ENCODE data around the gene PLXDC1. TPM values are rescaled to one million over a fixed set of nuclear protein-coding genes. Genes with fewer than 3 reads are reported as not detected.

PLXDC1 gene
- total RNA-seq: 10 to 100 TPM in 1 of 2 donors, 1 to 10 TPM in 1; 7.2 to 39.1 TPM
- polyA plus RNA-seq: 1 to 10 TPM; 1.7 to 2.5 TPM
- long read RNA-seq, donor 1, full-length matches to known transcripts: 9 of 14 reads
- long read RNA-seq, donor 1, partial matches to known transcripts: 0 of 14 reads
- long read RNA-seq, donor 1, other reads (novel, unspliced or antisense): 5 of 14 reads
- long read RNA-seq, donor 2, full-length matches to known transcripts: 4 of 13 reads
- long read RNA-seq, donor 2, partial matches to known transcripts: 2 of 13 reads
- long read RNA-seq, donor 2, other reads (novel, unspliced or antisense): 7 of 13 reads

GRCh38 chr17:39151150-39151942 lies at the start of gene PLXDC1:
PLXDC1 (minus strand) TSS chr17:39151637; CDS start chr17:39151437, 200 bp downstream.
- no peaks in the 10 kb centered on the region for H3K36me3 ChIP-seq (ENCODE audit: control insufficient read depth in 1 of 2, insufficient read depth in 2 of 2, low read length in 1 of 2)
- H3K4me1 ChIP-seq (ENCODE audit: control insufficient read depth in 1 of 2, insufficient read depth in 2 of 2, low read length in 2 of 2): no peaks in the 10 kb centered on the region
- H3K27ac ChIP-seq (ENCODE audit: low read depth in 1 of 2, low read length in 2 of 2): no peak within 1 kb of the TSS
- intact Hi-C loops (cut with DNase I): loop anchor here (5.0 to 10.0 kb wide), 5 partner anchors 84 to 477 kb away; partner anchors contain the start of genes CISD3 (in 1 of the 2), EPOP (in 1 of the 2) and LASP1 (in 1 of the 2)
- no peak for DNase-seq
- H3K27me3 ChIP-seq (ENCODE audit: control insufficient read depth in 1 of 2, insufficient read depth in 2 of 2, low read length in 1 of 2): no peaks in the 10 kb centered on the region
- no peaks in the 10 kb centered on the region for H3K9me3 ChIP-seq (ENCODE audit: control insufficient read depth, low read length)
- no peak for ATAC-seq (ENCODE audit: low FRiP score)
- WGBS, 2 donors: 2 to 4% methylated on average over 31 to 68 of the region's 68 CpGs
- no peak within 1 kb of the TSS for H3K4me3 ChIP-seq (ENCODE audit: low read length in 2 of 2)

GRCh38 chr17:39200957-39201510 lies 49.6 kb upstream of the PLXDC1 start:
- WGBS, 2 donors: 47 to 50% methylated on average over 11 of the region's 11 CpGs
- Histone ChIP-seq H3K27me3 (ENCODE audit: control insufficient read depth in 1 of 2, insufficient read depth in 2 of 2, low read length in 1 of 2) (no peaks in the 10 kb centered on the region), H3K9me3 (ENCODE audit: control insufficient read depth, low read length) (no peaks in the 10 kb centered on the region), H3K36me3 (ENCODE audit: control insufficient read depth in 1 of 2, insufficient read depth in 2 of 2, low read length in 1 of 2) (peaks cover 0 to 3% of the 10 kb centered on the region in 2 donors), H3K4me3 (ENCODE audit: low read length in 2 of 2) (peak overlapping the region; percentile 70 to 99), H3K4me1 (ENCODE audit: control insufficient read depth in 1 of 2, insufficient read depth in 2 of 2, low read length in 2 of 2) (peaks cover 0 to 2% of the 10 kb centered on the region in 2 donors), H3K27ac (ENCODE audit: low read depth in 1 of 2, low read length in 2 of 2) (no peak overlapping the region)
- no peak for ATAC-seq (ENCODE audit: low FRiP score)
- no peak for DNase-seq
- intact Hi-C loops (cut with DNase I): no loop called here

- peak; percentile 86 for ATAC-seq (ENCODE audit: low FRiP score)
- peaks cover 0 to 3% of the 10 kb centered on the region in 2 donors for H3K4me1 ChIP-seq (ENCODE audit: control insufficient read depth in 1 of 2, insufficient read depth in 2 of 2, low read length in 2 of 2)
- peak within 1 kb of the TSS; percentile 70 to 99 for H3K4me3 ChIP-seq (ENCODE audit: low read length in 2 of 2)
- H3K36me3 ChIP-seq (ENCODE audit: control insufficient read depth in 1 of 2, insufficient read depth in 2 of 2, low read length in 1 of 2): peaks cover 0 to 3% of the 10 kb centered on the region in 2 donors
- intact Hi-C loops (cut with DNase I): no loop called here
- peak; percentile 88 to 92 for DNase-seq
- peak within 1 kb of the TSS; percentile 38 to 97 for H3K27ac ChIP-seq (ENCODE audit: low read depth in 1 of 2, low read length in 2 of 2)
- WGBS, 2 donors: 1% methylated on average over 51 to 52 of the region's 52 CpGs
- H3K27me3 ChIP-seq (ENCODE audit: control insufficient read depth in 1 of 2, insufficient read depth in 2 of 2, low read length in 1 of 2): no peaks in the 10 kb centered on the region
- H3K9me3 ChIP-seq (ENCODE audit: control insufficient read depth, low read length): no peaks in the 10 kb centered on the region
Observed at GRCh38 chr17:39200070-39200879, 48.8 kb upstream of the PLXDC1 start, which contains the start of gene RPL19. RPL19 (plus strand) TSS chr17:39200283; CDS start chr17:39200345, 62 bp downstream.

GRCh38 chr17:39199820-39200069 lies 48.3 kb upstream of the PLXDC1 start:
- 0 to 1% methylated on average over 10 of the region's 10 CpGs for WGBS, 2 donors
- DNase-seq: peak; percentile 93 to 95
- peak overlapping the region; percentile 30 to 58 for H3K27ac ChIP-seq (ENCODE audit: low read depth in 1 of 2, low read length in 2 of 2)

GRCh38 chr17:39198186-39198566 lies 46.7 kb upstream of the PLXDC1 start:
- 66 to 71% methylated on average over 4 of the region's 4 CpGs for WGBS, 2 donors
- Histone ChIP-seq H3K4me1 (ENCODE audit: control insufficient read depth in 1 of 2, insufficient read depth in 2 of 2, low read length in 2 of 2) (peaks cover 0 to 3% of the 10 kb centered on the region in 2 donors), H3K27ac (ENCODE audit: low read depth in 1 of 2, low read length in 2 of 2) (peak overlapping the region in 1 of 2 donors; percentile 66), H3K4me3 (ENCODE audit: low read length in 2 of 2) (no peak overlapping the region), H3K27me3 (ENCODE audit: control insufficient read depth in 1 of 2, insufficient read depth in 2 of 2, low read length in 1 of 2) (no peaks in the 10 kb centered on the region), H3K36me3 (ENCODE audit: control insufficient read depth in 1 of 2, insufficient read depth in 2 of 2, low read length in 1 of 2) (no peaks in the 10 kb centered on the region), H3K9me3 (ENCODE audit: control insufficient read depth, low read length) (no peaks in the 10 kb centered on the region)
- ATAC-seq (ENCODE audit: low FRiP score) (no peak), DNase-seq (no peak)
- intact Hi-C loops (cut with DNase I): loop anchor here in 1 of 2 donors (5.0 kb wide), 1 partner anchor 34 kb away; no protein-coding TSS in a partner anchor

More at GRCh38 chr17:39199820-39200069, 48.3 kb upstream of the PLXDC1 start:
- peak; percentile 89 for ATAC-seq (ENCODE audit: low FRiP score)
- intact Hi-C loops (cut with DNase I): loop anchor here in 1 of 2 donors (5.0 kb wide), 1 partner anchor 33 kb away; no protein-coding TSS in a partner anchor
- H3K4me3 ChIP-seq (ENCODE audit: low read length in 2 of 2): peak overlapping the region in 1 of 2 donors; percentile 39
- H3K9me3 ChIP-seq (ENCODE audit: control insufficient read depth, low read length): no peaks in the 10 kb centered on the region
- H3K4me1 ChIP-seq (ENCODE audit: control insufficient read depth in 1 of 2, insufficient read depth in 2 of 2, low read length in 2 of 2): peaks cover 0 to 3% of the 10 kb centered on the region in 2 donors
- no peaks in the 10 kb centered on the region for H3K27me3 ChIP-seq (ENCODE audit: control insufficient read depth in 1 of 2, insufficient read depth in 2 of 2, low read length in 1 of 2)
- peaks cover 0 to 3% of the 10 kb centered on the region in 2 donors for H3K36me3 ChIP-seq (ENCODE audit: control insufficient read depth in 1 of 2, insufficient read depth in 2 of 2, low read length in 1 of 2)

- intact Hi-C loops (cut with DNase I): loop anchor here in 1 of 2 donors (5.0 kb wide), 1 partner anchor 35 kb away; no protein-coding TSS in a partner anchor
- DNase-seq (peak; percentile 87 to 94), ATAC-seq (ENCODE audit: low FRiP score) (peak; percentile 75)
- H3K9me3 ChIP-seq (ENCODE audit: control insufficient read depth, low read length): no peaks in the 10 kb centered on the region
- peak within 1 kb of the TSS; percentile 50 to 66 for H3K27ac ChIP-seq (ENCODE audit: low read depth in 1 of 2, low read length in 2 of 2)
- peak within 1 kb of the TSS; percentile 63 to 93 for H3K4me3 ChIP-seq (ENCODE audit: low read length in 2 of 2)
- H3K36me3 ChIP-seq (ENCODE audit: control insufficient read depth in 1 of 2, insufficient read depth in 2 of 2, low read length in 1 of 2): no peaks in the 10 kb centered on the region
- WGBS, 2 donors: 1% methylated on average over 31 to 55 of the region's 55 CpGs
- H3K4me1 ChIP-seq (ENCODE audit: control insufficient read depth in 1 of 2, insufficient read depth in 2 of 2, low read length in 2 of 2): peaks cover 0 to 3% of the 10 kb centered on the region in 2 donors
- no peaks in the 10 kb centered on the region for H3K27me3 ChIP-seq (ENCODE audit: control insufficient read depth in 1 of 2, insufficient read depth in 2 of 2, low read length in 1 of 2)
Observed at GRCh38 chr17:39197380-39198185, 46.1 kb upstream of the PLXDC1 start, which contains the start of gene CACNB1. CACNB1 (minus strand) TSS chr17:39197669; CDS start chr17:39197495, 174 bp downstream.

GRCh38 chr17:39196808-39197291 lies 45.4 kb upstream of the PLXDC1 start:
- Histone ChIP-seq H3K9me3 (ENCODE audit: control insufficient read depth, low read length) (no peaks in the 10 kb centered on the region), H3K27me3 (ENCODE audit: control insufficient read depth in 1 of 2, insufficient read depth in 2 of 2, low read length in 1 of 2) (no peaks in the 10 kb centered on the region), H3K27ac (ENCODE audit: low read depth in 1 of 2, low read length in 2 of 2) (peak overlapping the region; percentile 50 to 66), H3K4me3 (ENCODE audit: low read length in 2 of 2) (peak overlapping the region; percentile 63 to 93), H3K4me1 (ENCODE audit: control insufficient read depth in 1 of 2, insufficient read depth in 2 of 2, low read length in 2 of 2) (peaks cover 0 to 3% of the 10 kb centered on the region in 2 donors), H3K36me3 (ENCODE audit: control insufficient read depth in 1 of 2, insufficient read depth in 2 of 2, low read length in 1 of 2) (no peaks in the 10 kb centered on the region)
- intact Hi-C loops (cut with DNase I): loop anchor here in 1 of 2 donors (5.0 kb wide), 1 partner anchor 35 kb away; no protein-coding TSS in a partner anchor
- 0 to 1% methylated on average over 14 to 30 of the region's 30 CpGs for WGBS, 2 donors
- DNase-seq (peak; percentile 72 to 83), ATAC-seq (ENCODE audit: low FRiP score) (no peak)

All from aorta (tissue), 5 donors.